Ovary (tissue), 9 donors: Measurements from ENCODE around the gene PIK3CD. TPM values are rescaled to one million over a fixed set of nuclear protein-coding genes. Genes with fewer than 3 reads are reported as not detected.

Experiments
- DNase-seq, 5 donors: peaks; one replicate each; pipeline ENCODE4 v3.0.0-alpha.2; 2019 to 2020
- H3K27ac ChIP-seq, 2 donors: fragments of 200-600 bp; one replicate each; pipeline versions ENCODE4 v1.5.1 to v1.8.0; 2019 to 2022
- H3K27me3 ChIP-seq: fragments of 200-600 bp; one replicate; pipeline ENCODE4 v1.8.0; 2022
- H3K36me3 ChIP-seq: fragments of 200-600 bp; sonication (generic); one replicate; pipeline ENCODE4 v1.5.1; 2019
- H3K4me1 ChIP-seq: one replicate; pipeline ENCODE4 v1.8.1; 2013; ENCODE audit warnings: mild to moderate bottlenecking, moderate library complexity; ENCODE audit not compliant: insufficient read depth
- H3K4me3 ChIP-seq: fragments of 200-600 bp; sonication (generic); one replicate; pipeline ENCODE4 v1.5.1; 2017
- H3K9me3 ChIP-seq, 2 donors: fragments of 200-600 bp in 1 of 2; sonication (generic) in 1 of 2; one replicate each; pipeline versions ENCODE4 v1.5.1 to v1.8.1; 2013 to 2019; ENCODE audit warnings: mild to moderate bottlenecking in 1 of 2, moderate library complexity in 1 of 2
- CTCF ChIP-seq, 3 donors: fragments of 450-650 bp in 2 of 3; fragments of 200-600 bp in 1 of 3; IDR thresholded peaks; one replicate each; pipeline versions ENCODE4 v1.5.1 to v1.8.0; 2016 to 2022; ENCODE audit warnings: antibody characterized with exemption in 3 of 3, mild to moderate bottlenecking in 1 of 3
- EP300 ChIP-seq: sonication (generic); formaldehyde crosslinking; IDR thresholded peaks from one replicate; pipeline ENCODE4 v1.6.1; 2017; ENCODE audit warnings: antibody characterized with exemption
- POLR2A ChIP-seq: fragments of 450-650 bp; IDR thresholded peaks from one replicate; pipeline ENCODE4 v1.6.1; 2017; ENCODE audit warnings: antibody characterized with exemption, mild to moderate bottlenecking, moderate library complexity
- WGBS, 3 donors: extraction: QIAGEN DNeasy Blood & Tissue Kit in 1 of 3; methylation state at CpG; one replicate each; pipeline versions ENCODE4 v1.1.5 to v1.1.7; 2013 to 2017; 5-methylcytosine and 5-hydroxymethylcytosine counted together
- intact Hi-C, 4 donors: fragments of 100-400 bp; cut with DNase I; formaldehyde crosslinking; loops; one replicate each; pipeline versions ENCODE4 v1.11.0 to v1.15.1; 2022 to 2023
- polyA plus RNA-seq, 2 donors: library from polyadenylated mRNA; stranded (reverse); fragments of 200-250 nt in 1 of 2; fragments of 350-450 nt in 1 of 2; fragmentation: Illumina TruSeq in 1 of 2; extraction: RNeasy Lipid Tissue Mini Kit (QIAGEN cat#74804) in 1 of 2; gene quantifications; one replicate each; pipeline ENCODE4 v1.2.3, GENCODE V29; 2013 to 2014
- total RNA-seq, 7 donors: library from RNA; depleted of rRNA in 2 of 7; stranded (reverse); fragments of >200 nt in 2 of 7; fragmentation: NEBNext Ultra II Directional in 3 of 7; extraction: Animal tissue kit (Norgen Biotek cat#: 25700) in 3 of 7; gene quantifications; one replicate each; pipeline versions ENCODE4 v1.1.0 to v1.2.4, GENCODE V29; 2016 to 2023
- donor health status: DM: no; HTN: no; CAD: no; lungs with moderate emphysema.
- donor health status: DM: no; HTN: no; CAD: no.
- donor health status: Bipolar disorder and iron deficiency.
- donor health status: DM: yes; HTN: yes; CAD: no.
- donor health status: DM: no; HTN: no; CAD: no.
- donor health status: DM: yes; HTN: yes; CAD: no.

PIK3CD gene
- total and polyA plus RNA-seq, 9 donors, result 3.7 to 9.2 (median 8.0) TPM

GRCh38 chr1:9701665-9702064, 50.1 kb downstream of the PIK3CD start:
- H3K9me3 ChIP-seq, result no peaks in the 10 kb centered on the region
- no peaks in the 10 kb centered on the region for H3K27me3 ChIP-seq
- H3K4me3 ChIP-seq, result no peak overlapping the region
- no peak for DNase-seq
- intact Hi-C loops, result loop anchor here in 1 of 4 donors (5.0 kb wide), 1 partner anchor 166 kb away; no protein-coding TSS in a partner anchor
- no peaks in the 10 kb centered on the region for H3K4me1 ChIP-seq
- TF ChIP-seq CTCF (IDR thresholded peaks at IDR 0.05), result no peak
- no peak for TF ChIP-seq POLR2A
- no peak for TF ChIP-seq EP300
- no peaks in the 10 kb centered on the region for H3K36me3 ChIP-seq
- WGBS, 3 donors, result 78 to 82% (median 80%) methylated on average over 4 of the region's 4 CpGs
- H3K27ac ChIP-seq, result no peak overlapping the region

GRCh38 chr1:9703165-9703509, 51.6 kb downstream of the PIK3CD start:
- Histone ChIP-seq H3K36me3 (no peaks in the 10 kb centered on the region), H3K4me3 (no peak overlapping the region), H3K27me3 (no peaks in the 10 kb centered on the region), H3K9me3 (no peaks in the 10 kb centered on the region), H3K4me1 (no peaks in the 10 kb centered on the region), H3K27ac (no peak overlapping the region)
- DNase-seq, result no peak
- TF ChIP-seq POLR2A, result no peak
- TF ChIP-seq EP300, result no peak
- intact Hi-C loops, result loop anchor here in 1 of 4 donors (5.0 kb wide), 1 partner anchor 164 kb away; no protein-coding TSS in a partner anchor
- 83 to 91% (median 90%) methylated on average over 5 of the region's 5 CpGs for WGBS, 3 donors

- no peak overlapping the region for H3K27ac ChIP-seq
- H3K4me1 ChIP-seq, result no peaks in the 10 kb centered on the region
- no peaks in the 10 kb centered on the region for H3K9me3 ChIP-seq
- H3K4me3 ChIP-seq, result no peak overlapping the region
- intact Hi-C loops, result loop anchor here in 1 of 4 donors (5.0 kb wide), 1 partner anchor 164 kb away; no protein-coding TSS in a partner anchor
- no peaks in the 10 kb centered on the region for H3K36me3 ChIP-seq
- no peaks in the 10 kb centered on the region for H3K27me3 ChIP-seq
- TF ChIP-seq EP300, result no peak
- TF ChIP-seq POLR2A, result no peak
- TF ChIP-seq CTCF (IDR thresholded peaks at IDR 0.05), result no peak
- 92 to 99% (median 97%) methylated on average over 3 of the region's 3 CpGs for WGBS, 3 donors
- DNase-seq, result no peak
Observed at GRCh38 chr1:9703681-9704080, 52.1 kb downstream of the PIK3CD start.

GRCh38 chr1:9705337-9706093, 54.0 kb downstream of the PIK3CD start:
- H3K9me3 ChIP-seq, result no peaks in the 10 kb centered on the region
- H3K27me3 ChIP-seq, result no peaks in the 10 kb centered on the region
- 92% methylated on average over 8 of the region's 8 CpGs for WGBS, 3 donors
- no peak overlapping the region for H3K4me3 ChIP-seq
- no peak overlapping the region for H3K27ac ChIP-seq
- TF ChIP-seq EP300 (no peak), CTCF (IDR thresholded peaks at IDR 0.05) (no peak), POLR2A (no peak)
- H3K4me1 ChIP-seq, result no peaks in the 10 kb centered on the region
- intact Hi-C loops, result no loop called here
- DNase-seq, result no peak
- no peaks in the 10 kb centered on the region for H3K36me3 ChIP-seq

- Histone ChIP-seq H3K27ac (no peak overlapping the region), H3K4me1 (no peaks in the 10 kb centered on the region), H3K9me3 (no peaks in the 10 kb centered on the region), H3K4me3 (no peak overlapping the region), H3K36me3 (no peaks in the 10 kb centered on the region), H3K27me3 (no peaks in the 10 kb centered on the region)
- no peak for DNase-seq
- WGBS, 3 donors, result 93 to 95% (median 94%) methylated on average over 4 of the region's 4 CpGs
- intact Hi-C loops, result no loop called here
- TF ChIP-seq CTCF (IDR thresholded peaks at IDR 0.05), result no peak
- no peak for TF ChIP-seq EP300
- no peak for TF ChIP-seq POLR2A
Observed at GRCh38 chr1:9706178-9706577, 54.6 kb downstream of the PIK3CD start.
